ENCODE data around the gene SLC13A3. TPM values are rescaled to one million over a fixed set of nuclear protein-coding genes. Genes with fewer than 3 reads are reported as not detected.

The SLC13A3 gene
- total and polyA plus RNA-seq, 9 donors = 0.36 to 7.1 (median 4.6) TPM

GRCh38 chr20:46523108-46523507 lies 128.2 kb downstream of the SLC13A3 start:
- 48 to 64% (median 50%) methylated on average over 5 of the region's 5 CpGs for WGBS, 3 donors
- intact Hi-C loops (cut with DNase I) = no loop called here

GRCh38 chr20:46520976-46521579 lies 130.2 kb downstream of the SLC13A3 start:
- no peaks in the 10 kb centered on the region for H3K27me3 ChIP-seq
- no peaks in the 10 kb centered on the region for H3K4me1 ChIP-seq (ENCODE audit: insufficient read depth)
- WGBS, 3 donors = 15 to 24% (median 15%) methylated on average over 4 of the region's 4 CpGs
- no peak overlapping the region for H3K27ac ChIP-seq
- H3K36me3 ChIP-seq = no peaks in the 10 kb centered on the region
- TF ChIP-seq EP300 (IDR thresholded peaks at IDR 0.05) (no peak), CTCF (IDR thresholded peaks at IDR 0.05) (no peak)
- intact Hi-C loops (cut with DNase I) = no loop called here
- H3K9me3 ChIP-seq = no peaks in the 10 kb centered on the region
- DNase-seq = peak in 1 of 5 donors; percentile 15
- no peak overlapping the region for H3K4me3 ChIP-seq

More at GRCh38 chr20:46523108-46523507, 128.2 kb downstream of the SLC13A3 start:
- H3K27ac ChIP-seq = no peak overlapping the region
- H3K4me1 ChIP-seq (ENCODE audit: insufficient read depth) = no peaks in the 10 kb centered on the region
- no peaks in the 10 kb centered on the region for H3K27me3 ChIP-seq
- no peak for DNase-seq
- no peaks in the 10 kb centered on the region for H3K36me3 ChIP-seq
- TF ChIP-seq POLR2A (IDR thresholded peaks at IDR 0.05) = no peak
- H3K9me3 ChIP-seq = no peaks in the 10 kb centered on the region
- H3K4me3 ChIP-seq = no peak overlapping the region

- intact Hi-C loops (cut with DNase I) = no loop called here
- TF ChIP-seq CTCF (IDR thresholded peaks at IDR 0.05) (no peak), EP300 (IDR thresholded peaks at IDR 0.05) (no peak), POLR2A (IDR thresholded peaks at IDR 0.05) (no peak)
- H3K36me3 ChIP-seq = no peaks in the 10 kb centered on the region
- WGBS, 3 donors = 79 to 86% (median 81%) methylated on average over 4 of the region's 4 CpGs
- H3K9me3 ChIP-seq = no peaks in the 10 kb centered on the region
- no peak for DNase-seq
- no peak overlapping the region for H3K4me3 ChIP-seq
- no peak overlapping the region for H3K27ac ChIP-seq
- no peaks in the 10 kb centered on the region for H3K4me1 ChIP-seq (ENCODE audit: insufficient read depth)
- H3K27me3 ChIP-seq = no peaks in the 10 kb centered on the region
Observed at GRCh38 chr20:46520540-46520939, 130.7 kb downstream of the SLC13A3 start.

- Histone ChIP-seq H3K27me3 (no peaks in the 10 kb centered on the region), H3K9me3 (no peaks in the 10 kb centered on the region), H3K4me1 (ENCODE audit: insufficient read depth) (no peaks in the 10 kb centered on the region), H3K4me3 (no peak overlapping the region), H3K27ac (no peak overlapping the region), H3K36me3 (no peaks in the 10 kb centered on the region)
- intact Hi-C loops (cut with DNase I) = no loop called here
- 52 to 62% (median 58%) methylated on average over 3 of the region's 3 CpGs for WGBS, 3 donors
- no peak for TF ChIP-seq CTCF (IDR thresholded peaks at IDR 0.05)
- TF ChIP-seq EP300 (IDR thresholded peaks at IDR 0.05) = no peak
- no peak for DNase-seq
Observed at GRCh38 chr20:46519471-46520068, 131.7 kb downstream of the SLC13A3 start.

All from ovary (tissue), 9 donors.